Activated naive CD8-positive, alpha-beta T cell treated with anti-CD3 and anti-CD28 coated beads, Interleukin-2, amount 50 U/mL, for 24 hours (primary cell): ENCODE measurements around the gene DVL1.
A peak's percentile ranks its signal among the peaks of the same experiment; 100 is the strongest.

Source experiments
- ATAC-seq: fragments of 150-1000 bp; cut with Tn5 transposase; one replicate; pipeline ENCODE4 v1.10.0; 2021
- DNase-seq: peaks from one replicate; pipeline ENCODE4 v3.0.0; 2021
- H3K27ac Mint-ChIP-seq: one replicate; pipeline ENCODE4 v1.8.0; 2021; ENCODE audit warnings: mild to moderate bottlenecking, mixed read lengths
- H3K27me3 Mint-ChIP-seq: one replicate; pipeline ENCODE4 v1.8.0; 2021; ENCODE audit warnings: mixed read lengths
- H3K36me3 Mint-ChIP-seq: one replicate; pipeline ENCODE4 v1.8.0; 2021; ENCODE audit warnings: low read depth, mixed read lengths
- H3K4me1 Mint-ChIP-seq: one replicate; pipeline ENCODE4 v1.8.0; 2021; ENCODE audit warnings: mixed read lengths
- H3K4me3 Mint-ChIP-seq: one replicate; pipeline ENCODE4 v1.8.0; 2021; ENCODE audit warnings: mild to moderate bottlenecking, moderate library complexity, mixed read lengths
- H3K9me3 Mint-ChIP-seq: one replicate; pipeline ENCODE4 v1.8.0; 2021; ENCODE audit warnings: mixed read lengths

Gene DVL1

GRCh38 chr1:1303736-1304135, 45.5 kb downstream of the DVL1 start:
- H3K27ac Mint-ChIP-seq, result no peak overlapping the region
- peaks cover 23% of the 10 kb centered on the region for H3K4me1 Mint-ChIP-seq
- H3K36me3 Mint-ChIP-seq, result no peaks in the 10 kb centered on the region
- no peak overlapping the region for H3K4me3 Mint-ChIP-seq
- ATAC-seq (no peak), DNase-seq (no peak)
- no peaks in the 10 kb centered on the region for H3K27me3 Mint-ChIP-seq
- H3K9me3 Mint-ChIP-seq, result no peaks in the 10 kb centered on the region

DNA sequence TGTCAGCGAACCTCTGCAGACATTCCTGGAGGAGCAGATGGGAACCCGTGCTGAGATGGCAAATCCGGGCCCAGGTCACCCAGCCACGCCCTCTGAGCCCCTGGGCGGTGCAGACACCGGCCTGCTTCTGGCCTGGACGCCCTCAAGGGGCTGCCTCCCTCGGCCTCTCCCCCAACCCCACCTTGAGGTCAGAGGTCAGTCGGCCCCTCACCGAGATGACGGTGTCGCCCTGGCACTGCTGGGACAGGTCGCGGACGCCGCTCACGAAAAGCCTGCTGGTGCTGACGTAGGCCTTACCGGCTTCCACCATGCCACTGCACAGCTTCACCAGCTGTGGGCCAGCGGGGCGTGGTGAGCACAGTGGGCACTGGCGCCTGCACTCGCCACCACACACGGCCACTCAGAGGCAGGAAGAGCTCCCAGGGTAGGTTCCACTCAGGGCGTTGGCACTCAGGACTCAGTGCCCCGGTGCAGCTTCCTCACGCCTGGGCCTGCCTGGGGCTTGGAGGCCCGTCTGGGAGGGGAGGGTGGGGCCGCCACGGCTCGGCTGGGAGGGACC, 46.2 kb downstream of the DVL1 start:
- Mint-ChIP-seq H3K4me1 (peaks cover 23% of the 10 kb centered on the region), H3K27me3 (no peaks in the 10 kb centered on the region), H3K27ac (no peak overlapping the region), H3K4me3 (no peak overlapping the region), H3K9me3 (no peaks in the 10 kb centered on the region), H3K36me3 (no peaks in the 10 kb centered on the region)
- DNase-seq, result no peak
- ATAC-seq, result no peak

DNA sequence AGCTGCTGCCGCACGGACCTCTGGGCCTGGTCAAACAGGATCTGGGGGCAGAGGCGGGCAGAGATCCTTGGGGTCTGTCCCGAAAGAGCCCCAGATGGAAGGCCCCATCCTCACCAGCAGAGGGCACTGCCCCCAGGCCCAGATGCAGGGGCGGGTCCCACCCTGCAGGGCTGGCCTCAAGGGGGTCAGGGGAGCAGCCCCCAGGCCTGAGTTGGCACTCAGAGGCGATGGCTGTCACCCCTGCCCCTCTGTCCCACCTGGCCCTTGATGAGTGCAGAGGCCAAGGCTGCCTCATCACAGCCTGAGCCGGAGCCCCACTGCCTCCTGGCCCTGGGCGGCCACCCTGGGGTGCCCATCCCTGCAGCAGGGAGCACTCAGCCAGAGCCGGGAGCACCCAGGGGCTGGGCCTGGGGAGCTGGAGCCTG, 47.2 kb downstream of the DVL1 start:
- H3K4me3 Mint-ChIP-seq, result no peak overlapping the region
- H3K9me3 Mint-ChIP-seq, result no peaks in the 10 kb centered on the region
- DNase-seq, result no peak
- ATAC-seq, result no peak
- H3K4me1 Mint-ChIP-seq, result peaks cover 21% of the 10 kb centered on the region
- H3K36me3 Mint-ChIP-seq, result no peaks in the 10 kb centered on the region
- H3K27ac Mint-ChIP-seq, result no peak overlapping the region
- H3K27me3 Mint-ChIP-seq, result no peaks in the 10 kb centered on the region

GRCh38 chr1:1300352-1300739, 48.9 kb downstream of the DVL1 start:
- H3K4me3 Mint-ChIP-seq, result no peak overlapping the region
- no peak for DNase-seq
- no peaks in the 10 kb centered on the region for H3K9me3 Mint-ChIP-seq
- H3K27ac Mint-ChIP-seq, result no peak overlapping the region
- no peak for ATAC-seq
- peaks cover 6% of the 10 kb centered on the region for H3K4me1 Mint-ChIP-seq
- H3K27me3 Mint-ChIP-seq, result no peaks in the 10 kb centered on the region
- H3K36me3 Mint-ChIP-seq, result no peaks in the 10 kb centered on the region

DNA sequence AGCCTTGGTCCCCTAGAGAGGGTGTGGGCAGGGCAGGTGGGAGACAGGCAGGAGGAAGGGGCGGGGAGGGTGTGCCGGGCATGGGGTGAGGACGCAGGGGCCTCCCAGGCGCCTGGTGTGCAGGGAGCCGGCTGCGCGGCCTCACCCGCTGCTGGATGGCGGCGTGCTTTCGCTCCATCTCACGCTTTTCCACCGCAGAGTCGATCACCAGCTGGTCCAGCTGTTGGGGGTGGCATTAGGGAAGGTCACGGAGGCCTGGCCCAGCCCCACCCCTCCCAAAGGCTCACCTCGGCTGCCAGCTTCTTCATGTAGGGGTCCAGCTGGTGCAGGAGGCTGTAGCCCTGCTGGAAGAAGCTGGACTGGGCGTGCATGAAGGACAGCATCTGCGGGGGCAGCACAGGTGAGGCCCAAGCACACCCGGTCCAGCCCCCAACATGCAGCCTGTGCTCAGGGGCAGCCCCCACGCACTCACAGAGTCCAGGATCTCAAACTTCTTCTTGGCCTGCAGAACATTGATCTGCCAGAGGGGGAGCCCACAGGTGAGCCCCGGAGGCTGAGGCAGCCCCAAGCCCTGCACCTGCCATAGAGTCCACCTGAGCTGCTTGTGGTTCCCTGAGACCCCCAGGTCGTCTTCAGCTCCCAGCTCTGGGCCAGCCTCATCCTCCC, 49.4 kb downstream of the DVL1 start:
- DNase-seq (no peak), ATAC-seq (peak; percentile 54)
- Mint-ChIP-seq H3K4me1 (peaks cover 2% of the 10 kb centered on the region), H3K36me3 (no peaks in the 10 kb centered on the region), H3K27ac (no peak overlapping the region), H3K9me3 (no peaks in the 10 kb centered on the region), H3K27me3 (no peaks in the 10 kb centered on the region), H3K4me3 (no peak overlapping the region)

DNA sequence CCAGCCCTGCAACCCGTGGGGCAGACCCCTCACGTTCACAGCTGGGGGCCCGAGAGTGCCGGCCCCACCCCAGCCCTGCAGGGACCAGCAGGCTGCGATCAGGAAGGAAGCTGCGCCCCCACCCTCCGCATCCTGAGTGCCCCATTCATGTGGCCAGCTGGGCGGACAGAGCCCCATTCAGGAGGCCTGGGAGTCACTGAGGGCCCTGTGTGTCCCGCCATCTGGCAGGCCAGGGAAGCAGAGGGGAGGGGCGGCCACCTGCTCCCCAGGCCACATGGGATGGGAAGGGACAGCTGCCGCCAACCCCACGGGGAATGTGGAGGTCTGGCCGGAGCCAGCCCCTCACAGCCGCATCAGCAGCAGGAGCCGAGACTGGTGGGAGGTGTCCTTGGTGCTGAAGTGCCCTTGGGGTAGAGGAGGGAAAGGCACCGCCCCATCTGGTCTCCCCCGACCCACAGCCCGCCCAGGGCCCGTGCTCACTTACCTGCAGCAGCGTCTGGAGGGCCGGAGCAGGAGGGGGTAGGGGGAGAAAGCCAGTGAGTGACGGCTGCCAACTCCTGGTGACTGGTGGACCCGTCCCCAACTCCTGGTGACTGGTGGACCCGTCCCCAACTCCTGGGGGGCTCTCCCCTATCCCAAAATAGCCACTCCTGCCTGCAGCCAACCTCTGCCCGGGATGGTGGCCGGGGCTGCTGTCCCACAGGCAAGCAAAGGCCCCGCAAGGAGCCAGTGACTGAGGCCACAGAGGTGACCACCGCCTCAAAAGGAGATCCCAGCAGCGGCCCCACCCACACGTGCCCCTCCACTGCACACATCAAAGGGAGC, 50.1 kb downstream of the DVL1 start:
- Mint-ChIP-seq H3K27me3 (no peaks in the 10 kb centered on the region), H3K4me1 (no peaks in the 10 kb centered on the region), H3K4me3 (no peak overlapping the region), H3K27ac (no peak overlapping the region), H3K9me3 (no peaks in the 10 kb centered on the region), H3K36me3 (no peaks in the 10 kb centered on the region)
- ATAC-seq (no peak), DNase-seq (no peak)

- Mint-ChIP-seq H3K9me3 (no peaks in the 10 kb centered on the region), H3K27ac (no peak overlapping the region), H3K4me3 (no peak overlapping the region), H3K36me3 (no peaks in the 10 kb centered on the region), H3K4me1 (no peaks in the 10 kb centered on the region), H3K27me3 (no peaks in the 10 kb centered on the region)
- no peak for ATAC-seq
- DNase-seq, result no peak
Observed at GRCh38 chr1:1297802-1298424, 51.3 kb downstream of the DVL1 start.

- H3K27me3 Mint-ChIP-seq, result no peaks in the 10 kb centered on the region
- no peak overlapping the region for H3K27ac Mint-ChIP-seq
- no peaks in the 10 kb centered on the region for H3K9me3 Mint-ChIP-seq
- ATAC-seq, result no peak
- no peak for DNase-seq
- H3K36me3 Mint-ChIP-seq, result no peaks in the 10 kb centered on the region
- no peak overlapping the region for H3K4me3 Mint-ChIP-seq
- no peaks in the 10 kb centered on the region for H3K4me1 Mint-ChIP-seq
Observed at GRCh38 chr1:1296070-1297061, 52.9 kb downstream of the DVL1 start.

GRCh38 chr1:1295154-1295923, 53.9 kb downstream of the DVL1 start:
- Mint-ChIP-seq H3K36me3 (no peaks in the 10 kb centered on the region), H3K4me1 (no peaks in the 10 kb centered on the region), H3K27me3 (no peaks in the 10 kb centered on the region), H3K9me3 (no peaks in the 10 kb centered on the region), H3K27ac (no peak overlapping the region), H3K4me3 (no peak overlapping the region)
- DNase-seq, result no peak
- ATAC-seq, result no peak

DNA sequence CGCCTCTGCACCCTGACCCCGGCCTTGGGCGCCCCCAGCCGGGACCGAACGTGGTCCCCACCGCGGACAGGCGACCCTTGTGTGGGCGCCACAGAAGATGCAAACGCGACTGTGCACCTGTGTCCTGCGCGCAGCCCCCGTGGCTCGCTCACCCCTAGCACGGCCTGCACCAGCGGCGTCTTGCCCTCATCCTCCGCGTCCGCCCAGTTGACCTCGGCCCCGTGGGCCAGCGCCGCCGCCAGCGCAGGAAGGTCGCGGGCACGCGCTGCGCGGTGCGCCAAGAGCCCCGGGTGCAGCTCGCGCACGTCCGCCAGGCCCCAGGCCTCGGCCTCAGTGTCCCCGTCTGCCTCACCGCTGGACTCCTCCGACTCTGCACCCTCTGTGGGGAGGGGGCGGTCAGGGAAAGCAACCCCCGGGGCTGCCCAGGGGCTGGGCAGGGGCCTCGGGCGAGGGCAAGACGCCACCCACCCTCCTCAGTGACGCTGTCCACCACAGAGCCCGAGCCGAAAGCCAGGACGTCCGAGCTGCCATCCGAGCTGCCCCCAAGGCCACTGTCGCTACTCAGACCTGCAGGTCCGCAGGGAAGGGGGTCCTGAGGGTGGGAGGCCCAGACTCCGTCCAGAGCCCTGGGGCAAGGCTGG, 54.8 kb downstream of the DVL1 start:
- ATAC-seq, result no peak
- Mint-ChIP-seq H3K9me3 (no peaks in the 10 kb centered on the region), H3K27ac (no peak overlapping the region), H3K4me3 (no peak overlapping the region), H3K4me1 (no peaks in the 10 kb centered on the region), H3K27me3 (no peaks in the 10 kb centered on the region), H3K36me3 (no peaks in the 10 kb centered on the region)
- DNase-seq, result no peak

GRCh38 chr1:1293263-1294249, 55.7 kb downstream of the DVL1 start:
- ATAC-seq (no peak), DNase-seq (no peak)
- no peaks in the 10 kb centered on the region for H3K4me1 Mint-ChIP-seq
- no peak overlapping the region for H3K27ac Mint-ChIP-seq
- no peak overlapping the region for H3K4me3 Mint-ChIP-seq
- H3K9me3 Mint-ChIP-seq, result no peaks in the 10 kb centered on the region
- no peaks in the 10 kb centered on the region for H3K36me3 Mint-ChIP-seq
- no peaks in the 10 kb centered on the region for H3K27me3 Mint-ChIP-seq

GRCh38 chr1:1292851-1293250, 56.4 kb downstream of the DVL1 start:
- DNase-seq, result no peak
- Mint-ChIP-seq H3K36me3 (no peaks in the 10 kb centered on the region), H3K27me3 (no peaks in the 10 kb centered on the region), H3K9me3 (no peaks in the 10 kb centered on the region), H3K27ac (no peak overlapping the region), H3K4me3 (no peak overlapping the region), H3K4me1 (no peaks in the 10 kb centered on the region)
- no peak for ATAC-seq
